IPS DF 6.9 (cell line): Measurements from ENCODE around the gene PCAT7.
"Not testable (repeated sequence)": the region's sequence is repeated elsewhere in the genome, so short reads cannot be mapped to it uniquely, and the experiment has no call there.

ENCODE experiments used
- DNase-seq: peaks from one replicate; pipeline ENCODE4 v3.0.0-alpha.2; 2013; ENCODE audit warnings: low read depth, low spot score
- H3K27ac ChIP-seq: one replicate; pipeline ENCODE4 v1.5.1; 2013; ENCODE audit warnings: low read length, control low read depth
- H3K27me3 ChIP-seq: 2 replicates; pipeline ENCODE4 v1.6.1; 2013; ENCODE audit warnings: mild to moderate bottlenecking, low read length; ENCODE audit not compliant: control insufficient read depth, insufficient read depth
- H3K36me3 ChIP-seq: 2 replicates; pipeline ENCODE4 v1.6.1; 2013; ENCODE audit warnings: low read length; ENCODE audit not compliant: control insufficient read depth, insufficient read depth
- H3K4me1 ChIP-seq: 2 replicates; pipeline ENCODE4 v1.6.1; 2013; ENCODE audit warnings: low read length; ENCODE audit not compliant: control insufficient read depth, insufficient read depth
- H3K4me3 ChIP-seq: 2 replicates; pipeline ENCODE4 v1.5.1; 2013; ENCODE audit warnings: mild to moderate bottlenecking, low read length
- H3K9me3 ChIP-seq: 2 replicates; pipeline ENCODE4 v1.6.1; 2013; ENCODE audit warnings: low read length, inconsistent platforms; ENCODE audit not compliant: control insufficient read depth, insufficient read depth
- WGBS: extraction: QIAGEN DNeasy Blood & Tissue Kit; methylation state at CpG from one replicate; pipeline ENCODE4 v1.1.7; 2013; ENCODE audit warnings: mixed read lengths, missing lambda C conversion rate; ENCODE audit not compliant: insufficient read length, insufficient coverage; 5-methylcytosine and 5-hydroxymethylcytosine counted together

PCAT7 gene

GRCh38 chr9:94586316-94586715 lies 31.4 kb downstream of the PCAT7 start:
- WGBS = no CpG with 5 or more reads among the region's 4 CpGs
- DNase-seq = no peak

GRCh38 chr9:94586814-94587213 lies 31.9 kb downstream of the PCAT7 start:
- no peaks in the 10 kb centered on the region for H3K27me3 ChIP-seq
- DNase-seq = no peak
- H3K9me3 ChIP-seq = no peaks in the 10 kb centered on the region
- H3K36me3 ChIP-seq = no peaks in the 10 kb centered on the region
- H3K4me1 ChIP-seq = no peaks in the 10 kb centered on the region
- WGBS = no CpG with 5 or more reads among the region's 9 CpGs
- no peak overlapping the region for H3K4me3 ChIP-seq
- H3K27ac ChIP-seq = no peak overlapping the region

More at GRCh38 chr9:94586316-94586715, 31.4 kb downstream of the PCAT7 start:
- H3K9me3 ChIP-seq = no peaks in the 10 kb centered on the region
- no peaks in the 10 kb centered on the region for H3K27me3 ChIP-seq
- H3K36me3 ChIP-seq = no peaks in the 10 kb centered on the region
- no peaks in the 10 kb centered on the region for H3K4me1 ChIP-seq
- H3K27ac ChIP-seq = no peak overlapping the region
- H3K4me3 ChIP-seq = no peak overlapping the region

GRCh38 chr9:94588681-94589080 lies 33.8 kb downstream of the PCAT7 start:
- DNase-seq = no peak
- no peaks in the 10 kb centered on the region for H3K4me1 ChIP-seq
- H3K36me3 ChIP-seq = no peaks in the 10 kb centered on the region
- no CpG with 5 or more reads among the region's 9 CpGs for WGBS
- H3K9me3 ChIP-seq = no peaks in the 10 kb centered on the region
- H3K27me3 ChIP-seq = no peaks in the 10 kb centered on the region
- no peak overlapping the region for H3K27ac ChIP-seq
- no peak overlapping the region for H3K4me3 ChIP-seq

- H3K9me3 ChIP-seq, H3K27ac ChIP-seq, DNase-seq, H3K4me3 ChIP-seq, H3K4me1 ChIP-seq, H3K27me3 ChIP-seq, H3K36me3 ChIP-seq: not testable (repeated sequence)
- whole genome bisulfite sequencing = no CpG with 5 or more reads among the region's 38 CpGs
Observed at GRCh38 chr9:94591046-94591545, 36.2 kb downstream of the PCAT7 start.

- no peaks in the 10 kb centered on the region for H3K36me3 ChIP-seq
- no peak overlapping the region; the same call in 1 of the 2 replicates for H3K4me3 ChIP-seq
- H3K9me3 ChIP-seq = no peaks in the 10 kb centered on the region
- no peak overlapping the region for H3K27ac ChIP-seq
- no peak for DNase-seq
- no CpG with 5 or more reads among the region's 8 CpGs for WGBS
- no peaks in the 10 kb centered on the region for H3K4me1 ChIP-seq
- no peaks in the 10 kb centered on the region for H3K27me3 ChIP-seq
Observed at GRCh38 chr9:94591876-94592275, 37.0 kb downstream of the PCAT7 start.

GRCh38 chr9:94592683-94593082 lies 37.8 kb downstream of the PCAT7 start:
- DNase-seq, H3K27ac ChIP-seq, H3K27me3 ChIP-seq, H3K9me3 ChIP-seq, H3K4me3 ChIP-seq, H3K4me1 ChIP-seq, H3K36me3 ChIP-seq: not testable (repeated sequence)
- WGBS = no CpG with 5 or more reads among the region's 7 CpGs

GRCh38 chr9:94593459-94594345 lies 38.8 kb downstream of the PCAT7 start, which contains the start of gene FBP2:
FBP2 (minus strand) TSS chr9:94593824; CDS start chr9:94593726, 98 bp downstream.
- no peak for DNase-seq
- no peaks in the 10 kb centered on the region for H3K4me1 ChIP-seq
- H3K27me3 ChIP-seq = no peaks in the 10 kb centered on the region
- no peaks in the 10 kb centered on the region for H3K9me3 ChIP-seq
- WGBS = no CpG with 5 or more reads among the region's 21 CpGs
- H3K4me3 ChIP-seq = no peak within 1 kb of the TSS
- H3K27ac ChIP-seq = no peak within 1 kb of the TSS
- no peaks in the 10 kb centered on the region for H3K36me3 ChIP-seq

GRCh38 chr9:94599102-94599501 lies 44.2 kb downstream of the PCAT7 start:
- Histone ChIP-seq H3K27me3 (no peaks in the 10 kb centered on the region), H3K4me1 (no peaks in the 10 kb centered on the region), H3K9me3 (no peaks in the 10 kb centered on the region), H3K36me3 (no peaks in the 10 kb centered on the region), H3K27ac (no peak overlapping the region), H3K4me3 (no peak overlapping the region)
- DNase-seq = no peak
- no CpG with 5 or more reads among the region's 7 CpGs for WGBS

- no peaks in the 10 kb centered on the region for H3K27me3 ChIP-seq
- no peaks in the 10 kb centered on the region for H3K9me3 ChIP-seq
- H3K4me3 ChIP-seq = no peak overlapping the region
- no peaks in the 10 kb centered on the region for H3K4me1 ChIP-seq
- DNase-seq = no peak
- no CpG with 5 or more reads among the region's 8 CpGs for WGBS
- H3K27ac ChIP-seq = no peak overlapping the region
- H3K36me3 ChIP-seq = no peaks in the 10 kb centered on the region
Observed at GRCh38 chr9:94600258-94600657, 45.4 kb downstream of the PCAT7 start.

GRCh38 chr9:94600715-94601114 lies 45.8 kb downstream of the PCAT7 start:
- Histone ChIP-seq H3K27ac (no peak overlapping the region), H3K9me3 (no peaks in the 10 kb centered on the region), H3K4me1 (no peaks in the 10 kb centered on the region), H3K4me3 (no peak overlapping the region), H3K36me3 (no peaks in the 10 kb centered on the region), H3K27me3 (no peaks in the 10 kb centered on the region)
- WGBS = no CpG with 5 or more reads among the region's 10 CpGs
- no peak for DNase-seq
